AG04449 (cell line): ENCODE measurements around the gene DPH7.
"Not testable (repeated sequence)": the region's sequence is repeated elsewhere in the genome, so short reads cannot be mapped to it uniquely, and the experiment has no call there.

Source experiments
- CTCF ChIA-PET: fragments of 350-600 bp; formaldehyde crosslinking; extraction: SDS; loops from one replicate; lab custom pipeline; 2021; ENCODE audit warnings: antibody characterized with exemption; lab: Yijun Ruan, JAX
- POLR2A ChIA-PET: fragments of 400-600, 350-600 bp; formaldehyde crosslinking; extraction: SDS; loops from one replicate; lab custom pipeline; 2020; ENCODE audit warnings: antibody characterized with exemption, inconsistent platforms; lab: Yijun Ruan, JAX
- DNase-seq: peaks from one replicate; pipeline ENCODE4 v3.0.0-alpha.2; 2010; ENCODE audit warnings: low read depth, low spot score
- H3K4me3 ChIP-seq: 2 replicates; pipeline ENCODE4 v1.5.1; 2011; ENCODE audit warnings: low read depth, mild to moderate bottlenecking, control low read depth, low read length
- TF ChIP-seq, protein P1 (sequence below): IDR thresholded peaks from one replicate; pipeline ENCODE4 v1.5.1; 2011; ENCODE audit warnings: mild to moderate bottlenecking, moderate library complexity, low read length, control low read depth, inconsistent platforms; ENCODE audit not compliant: insufficient read depth; ENCODE audit errors: missing control alignments

The DPH7 gene

GRCh38 chr9:137516144-137516917 lies 62.4 kb downstream of the DPH7 start:
- ChIA-PET POLR2A (no interaction called here), CTCF (interaction anchor here (1.1 kb wide), 1 partner anchor 9 kb away, joined by 4 read pairs; no protein-coding TSS in a partner anchor)
- no peak for DNase-seq
- no peak overlapping the region for H3K4me3 ChIP-seq
- TF ChIP-seq, protein P1, sequence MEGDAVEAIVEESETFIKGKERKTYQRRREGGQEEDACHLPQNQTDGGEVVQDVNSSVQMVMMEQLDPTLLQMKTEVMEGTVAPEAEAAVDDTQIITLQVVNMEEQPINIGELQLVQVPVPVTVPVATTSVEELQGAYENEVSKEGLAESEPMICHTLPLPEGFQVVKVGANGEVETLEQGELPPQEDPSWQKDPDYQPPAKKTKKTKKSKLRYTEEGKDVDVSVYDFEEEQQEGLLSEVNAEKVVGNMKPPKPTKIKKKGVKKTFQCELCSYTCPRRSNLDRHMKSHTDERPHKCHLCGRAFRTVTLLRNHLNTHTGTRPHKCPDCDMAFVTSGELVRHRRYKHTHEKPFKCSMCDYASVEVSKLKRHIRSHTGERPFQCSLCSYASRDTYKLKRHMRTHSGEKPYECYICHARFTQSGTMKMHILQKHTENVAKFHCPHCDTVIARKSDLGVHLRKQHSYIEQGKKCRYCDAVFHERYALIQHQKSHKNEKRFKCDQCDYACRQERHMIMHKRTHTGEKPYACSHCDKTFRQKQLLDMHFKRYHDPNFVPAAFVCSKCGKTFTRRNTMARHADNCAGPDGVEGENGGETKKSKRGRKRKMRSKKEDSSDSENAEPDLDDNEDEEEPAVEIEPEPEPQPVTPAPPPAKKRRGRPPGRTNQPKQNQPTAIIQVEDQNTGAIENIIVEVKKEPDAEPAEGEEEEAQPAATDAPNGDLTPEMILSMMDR: no peak

- TF ChIP-seq, protein P1: no peak
- ChIA-PET CTCF (no interaction called here), POLR2A (no interaction called here)
- DNase-seq: no peak
- no peak overlapping the region for H3K4me3 ChIP-seq
Measured at GRCh38 chr9:137515338-137515724, 63.4 kb downstream of the DPH7 start.

DNA sequence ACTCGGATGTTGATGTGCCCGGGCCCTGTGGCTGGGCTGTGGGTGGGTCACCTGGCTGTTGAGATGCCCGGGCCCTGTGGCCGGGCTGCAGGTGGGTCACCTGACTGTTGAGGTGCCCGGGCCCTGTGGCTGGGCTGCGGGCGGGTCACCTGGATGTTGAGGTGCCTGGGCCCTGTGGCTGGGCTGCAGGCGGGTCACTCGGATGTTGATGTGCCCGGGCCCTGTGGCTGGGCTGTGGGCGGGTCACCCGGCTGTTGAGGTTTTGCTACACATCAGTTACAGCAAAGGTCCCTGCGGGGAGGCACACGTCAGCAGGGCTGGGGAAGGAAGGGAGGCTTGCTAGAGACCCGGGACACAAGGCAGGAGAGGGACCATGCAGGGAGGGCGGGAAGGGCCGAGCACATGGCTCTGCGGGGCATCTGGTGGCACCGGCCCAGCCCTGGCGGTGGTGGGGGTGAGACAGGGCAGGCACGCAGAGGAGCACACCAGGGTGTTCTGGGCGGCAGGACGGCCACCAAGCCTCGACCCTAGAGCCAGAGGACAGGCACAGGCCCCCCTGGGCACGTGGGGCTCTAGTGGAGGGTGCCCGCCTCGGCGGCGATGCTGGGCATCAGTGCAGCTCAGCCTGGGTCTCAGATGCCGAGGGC lies 63.9 kb downstream of the DPH7 start:
- no peak for DNase-seq
- CTCF ChIA-PET: no interaction called here
- POLR2A ChIA-PET: no interaction called here
- TF ChIP-seq, protein P1: no peak
- no peak overlapping the region for H3K4me3 ChIP-seq

GRCh38 chr9:137513801-137514570 lies 64.7 kb downstream of the DPH7 start:
- CTCF ChIA-PET, POLR2A ChIA-PET, H3K4me3 ChIP-seq, DNase-seq: not testable (repeated sequence)

DNA sequence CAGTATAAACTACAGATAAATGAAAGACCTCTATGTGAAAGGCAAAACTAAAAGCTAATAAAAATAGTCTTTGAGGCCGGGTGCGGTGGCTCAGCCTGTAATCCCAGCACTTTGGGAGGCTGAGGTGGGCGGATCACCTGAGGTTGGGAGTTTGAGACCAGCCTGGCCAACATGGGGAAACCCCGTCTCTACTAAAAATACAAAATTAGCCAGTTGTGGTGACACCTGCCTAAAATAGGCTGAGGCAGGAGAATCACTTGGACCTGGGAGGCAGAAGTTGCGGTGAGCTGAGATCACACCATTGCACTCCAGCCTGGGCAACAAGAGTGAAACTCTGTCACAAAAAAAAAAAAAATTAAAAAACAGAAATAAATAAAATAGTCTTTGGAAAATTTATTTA lies 65.6 kb downstream of the DPH7 start:
- H3K4me3 ChIP-seq, POLR2A ChIA-PET, DNase-seq: not testable (repeated sequence)
- CTCF ChIA-PET: interaction anchor here (1.0 kb wide), 1 partner anchor 91 kb away, joined by 3 read pairs; the partner anchor contains the start of genes EXD3 and NOXA1

DNA sequence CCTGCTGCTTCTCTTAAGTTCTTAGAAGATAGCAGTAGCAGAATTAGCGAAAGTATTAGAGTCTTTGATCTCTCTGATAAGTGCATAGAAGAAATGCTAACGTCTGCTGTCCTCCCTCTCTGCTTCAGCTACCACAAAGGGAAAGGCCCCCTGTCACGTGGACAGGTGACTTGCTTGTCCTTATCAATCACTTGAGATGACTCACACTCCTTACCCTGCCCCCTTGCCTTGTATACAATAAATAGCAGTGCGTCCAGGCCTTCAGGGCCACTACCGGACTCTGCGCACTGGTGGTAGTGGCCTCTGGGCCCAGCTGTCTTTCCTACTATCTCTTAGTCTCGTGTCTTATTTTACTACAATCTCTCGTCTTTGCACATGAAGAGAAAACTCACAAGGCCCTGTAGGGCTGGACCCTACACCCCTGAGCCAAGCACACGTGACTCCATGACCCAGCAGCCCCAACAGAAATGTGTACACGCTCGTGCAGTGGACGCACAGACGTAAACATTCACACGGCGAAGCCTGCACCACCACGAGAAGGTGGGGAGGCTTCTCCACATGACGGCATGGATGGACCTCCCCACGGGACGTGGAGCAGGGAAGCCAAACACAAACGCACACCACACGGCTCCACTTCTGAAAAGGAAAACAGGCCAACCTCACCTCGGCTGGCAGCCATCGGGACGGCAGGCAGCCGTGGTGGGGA lies 66.8 kb downstream of the DPH7 start:
- TF ChIP-seq, protein P1: no peak
- no peak for DNase-seq
- ChIA-PET CTCF (no interaction called here), POLR2A (no interaction called here)
- no peak overlapping the region for H3K4me3 ChIP-seq

DNA sequence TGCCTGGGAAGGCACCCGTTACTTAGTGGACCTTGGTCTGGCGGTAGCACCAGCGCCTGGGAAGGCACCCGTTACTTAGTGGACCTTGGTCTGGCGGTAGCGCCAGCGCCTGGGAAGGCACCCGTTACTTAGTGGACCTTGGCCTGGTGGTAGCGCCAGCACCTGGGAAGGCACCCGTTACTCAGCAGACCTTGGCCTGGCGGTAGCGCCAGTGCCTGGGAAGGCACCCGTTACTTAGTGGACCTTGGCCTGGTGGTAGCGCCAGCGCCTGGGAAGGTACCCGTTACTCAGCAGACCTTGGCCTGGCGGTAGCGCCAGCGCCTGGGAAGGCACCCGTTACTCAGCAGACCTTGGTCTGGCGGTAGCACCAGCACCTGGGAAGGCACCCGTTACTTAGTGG lies 67.6 kb downstream of the DPH7 start:
- H3K4me3 ChIP-seq, POLR2A ChIA-PET, DNase-seq, CTCF ChIA-PET: not testable (repeated sequence)
